Upper lobe of left lung (tissue), 4 donors: ENCODE results near the gene ANKRD65.

Source experiments
- POLR2A ChIP-seq, 4 donors: fragments of 450-650 bp; IDR thresholded peaks; one replicate each; pipeline ENCODE4 v1.5.1; 2016 to 2017; ENCODE audit warnings: antibody characterized with exemption in 4 of 4, mild to moderate bottlenecking in 2 of 4
- POLR2AphosphoS5 ChIP-seq, 2 donors: sonication (generic); formaldehyde crosslinking; IDR thresholded peaks; one replicate each; pipeline ENCODE4 v1.5.1; 2017; ENCODE audit warnings: antibody characterized with exemption in 2 of 2
- TF ChIP-seq, protein P1 (sequence below), 6 experiments: fragments of 450-650 bp in 4 of 6; fragments of 200-600 bp in 2 of 6; sonication (generic) in 2 of 6; IDR thresholded peaks; one replicate each; pipeline ENCODE4 v1.5.1; 2016 to 2019; ENCODE audit warnings: antibody characterized with exemption in 6 of 6

DNA sequence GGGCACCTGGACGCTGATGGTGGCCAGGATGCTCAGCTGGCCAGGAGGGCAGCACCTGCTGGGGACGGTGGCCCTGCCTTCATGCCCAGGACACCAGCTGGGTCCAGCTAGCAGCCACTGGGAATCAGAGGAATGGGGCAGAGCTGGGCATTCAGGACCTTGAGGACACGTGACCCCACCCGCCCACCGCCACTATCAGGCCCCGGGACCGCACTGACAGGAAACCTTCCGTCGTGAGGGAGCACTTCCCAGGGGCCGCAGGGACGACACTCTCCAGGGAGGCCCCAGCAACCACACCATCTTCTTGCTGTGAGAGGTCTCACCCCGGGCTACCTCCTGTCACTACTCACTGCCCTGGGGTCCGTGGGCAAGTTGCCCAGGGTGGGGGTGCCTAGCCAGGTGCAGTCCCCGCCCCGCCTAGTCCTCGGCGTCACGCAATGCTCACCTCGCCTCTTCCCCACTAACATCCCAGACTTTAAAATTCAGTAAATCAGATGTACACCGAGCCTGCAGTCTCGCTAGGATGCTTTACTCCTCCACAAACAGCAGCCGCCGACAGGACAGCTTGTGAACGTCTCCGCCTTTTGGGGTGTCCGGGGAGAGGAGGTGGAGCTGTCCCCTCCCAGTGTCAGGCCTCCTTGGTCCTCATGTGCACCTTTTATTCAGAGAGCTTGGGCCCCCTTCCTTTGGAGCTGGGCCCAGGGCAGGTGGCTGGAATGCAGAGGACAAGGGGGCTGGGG is 19.4 kb upstream of the ANKRD65 start:
- TF ChIP-seq, protein P1, sequence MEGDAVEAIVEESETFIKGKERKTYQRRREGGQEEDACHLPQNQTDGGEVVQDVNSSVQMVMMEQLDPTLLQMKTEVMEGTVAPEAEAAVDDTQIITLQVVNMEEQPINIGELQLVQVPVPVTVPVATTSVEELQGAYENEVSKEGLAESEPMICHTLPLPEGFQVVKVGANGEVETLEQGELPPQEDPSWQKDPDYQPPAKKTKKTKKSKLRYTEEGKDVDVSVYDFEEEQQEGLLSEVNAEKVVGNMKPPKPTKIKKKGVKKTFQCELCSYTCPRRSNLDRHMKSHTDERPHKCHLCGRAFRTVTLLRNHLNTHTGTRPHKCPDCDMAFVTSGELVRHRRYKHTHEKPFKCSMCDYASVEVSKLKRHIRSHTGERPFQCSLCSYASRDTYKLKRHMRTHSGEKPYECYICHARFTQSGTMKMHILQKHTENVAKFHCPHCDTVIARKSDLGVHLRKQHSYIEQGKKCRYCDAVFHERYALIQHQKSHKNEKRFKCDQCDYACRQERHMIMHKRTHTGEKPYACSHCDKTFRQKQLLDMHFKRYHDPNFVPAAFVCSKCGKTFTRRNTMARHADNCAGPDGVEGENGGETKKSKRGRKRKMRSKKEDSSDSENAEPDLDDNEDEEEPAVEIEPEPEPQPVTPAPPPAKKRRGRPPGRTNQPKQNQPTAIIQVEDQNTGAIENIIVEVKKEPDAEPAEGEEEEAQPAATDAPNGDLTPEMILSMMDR (IDR thresholded peaks at IDR 0.05), result no peak
- no peak for TF ChIP-seq POLR2A (IDR thresholded peaks at IDR 0.05)
- TF ChIP-seq POLR2AphosphoS5 (IDR thresholded peaks at IDR 0.05), result no peak
